GM19099 (cell line): ENCODE data around the gene CELA1.

ENCODE experiments used
- POLR2A ChIP-seq: IDR thresholded peaks from 3 replicates; pipeline ENCODE4 v1.6.1; 2011; ENCODE audit warnings: low read depth; ENCODE audit not compliant: insufficient read length; ENCODE audit errors: extremely low read depth

CELA1 gene

DNA sequence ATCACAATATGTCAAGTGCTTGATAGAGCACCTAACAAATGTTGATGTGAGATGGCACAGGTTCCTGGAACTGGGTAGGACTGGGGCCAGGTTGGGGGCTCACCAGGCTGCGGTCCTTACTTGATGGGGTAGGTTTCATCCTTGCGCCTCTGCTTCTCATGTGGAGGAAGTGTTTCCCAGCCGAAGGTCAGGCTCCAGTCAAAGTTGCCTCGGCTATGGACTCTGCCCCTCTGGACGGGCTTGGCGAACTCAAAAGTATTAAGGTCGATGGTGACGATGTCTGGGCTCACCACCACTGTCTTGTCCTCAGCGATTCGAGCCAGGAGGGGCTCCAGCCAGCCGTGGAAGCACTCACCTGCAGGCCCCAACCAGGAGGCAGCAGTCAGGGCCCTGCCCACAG is 17.5 kb upstream of the CELA1 start:
- TF ChIP-seq POLR2A = no peak

DNA sequence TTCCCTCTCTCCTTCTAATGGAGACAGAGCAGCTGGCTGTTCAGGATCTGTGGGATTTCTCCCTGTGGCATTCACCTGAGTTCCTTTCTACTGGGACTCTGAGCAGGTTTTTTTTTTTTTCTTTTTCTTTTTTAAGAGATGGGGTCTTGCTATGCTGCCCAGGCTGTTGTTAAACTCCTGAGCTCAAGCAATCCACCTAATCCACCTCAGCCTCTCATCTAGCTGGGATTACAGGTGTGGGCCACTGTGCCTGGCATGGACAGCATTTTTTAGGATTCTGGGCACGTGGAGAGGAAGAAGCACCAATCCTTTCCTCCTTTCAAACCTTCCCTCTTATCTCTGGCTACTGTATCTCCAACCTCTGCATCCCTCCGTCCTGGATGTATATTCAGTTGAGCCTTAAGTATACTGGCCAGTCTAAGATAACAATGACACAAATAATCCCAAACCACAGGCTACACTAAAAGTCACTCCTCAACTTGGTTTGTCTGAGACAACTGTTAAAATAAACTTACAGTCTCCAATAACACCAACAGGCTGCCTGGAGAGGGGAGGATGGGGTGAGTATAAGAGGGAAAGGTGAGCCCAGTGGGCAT is 16.4 kb upstream of the CELA1 start:
- TF ChIP-seq POLR2A = no peak

DNA sequence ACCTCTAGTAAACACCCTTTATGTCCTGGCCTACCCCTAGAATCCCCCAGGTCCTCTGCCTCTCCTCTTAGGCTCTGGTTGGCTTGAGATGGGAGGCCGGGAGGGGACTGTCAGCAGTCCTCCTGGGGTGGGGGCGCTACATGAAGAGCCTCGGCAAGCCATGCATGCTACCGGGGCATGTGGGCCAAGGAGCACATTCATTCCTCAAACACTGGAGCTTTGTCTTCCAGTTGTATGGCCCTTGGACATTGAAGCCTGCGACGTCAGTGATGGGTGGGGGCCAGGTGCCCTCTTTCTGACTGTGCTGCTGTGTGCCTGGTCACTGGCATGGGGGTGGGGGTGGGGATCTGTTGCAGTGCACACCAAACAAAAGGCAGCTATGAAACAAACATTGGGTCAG is 15.8 kb upstream of the CELA1 start:
- no peak for TF ChIP-seq POLR2A

DNA sequence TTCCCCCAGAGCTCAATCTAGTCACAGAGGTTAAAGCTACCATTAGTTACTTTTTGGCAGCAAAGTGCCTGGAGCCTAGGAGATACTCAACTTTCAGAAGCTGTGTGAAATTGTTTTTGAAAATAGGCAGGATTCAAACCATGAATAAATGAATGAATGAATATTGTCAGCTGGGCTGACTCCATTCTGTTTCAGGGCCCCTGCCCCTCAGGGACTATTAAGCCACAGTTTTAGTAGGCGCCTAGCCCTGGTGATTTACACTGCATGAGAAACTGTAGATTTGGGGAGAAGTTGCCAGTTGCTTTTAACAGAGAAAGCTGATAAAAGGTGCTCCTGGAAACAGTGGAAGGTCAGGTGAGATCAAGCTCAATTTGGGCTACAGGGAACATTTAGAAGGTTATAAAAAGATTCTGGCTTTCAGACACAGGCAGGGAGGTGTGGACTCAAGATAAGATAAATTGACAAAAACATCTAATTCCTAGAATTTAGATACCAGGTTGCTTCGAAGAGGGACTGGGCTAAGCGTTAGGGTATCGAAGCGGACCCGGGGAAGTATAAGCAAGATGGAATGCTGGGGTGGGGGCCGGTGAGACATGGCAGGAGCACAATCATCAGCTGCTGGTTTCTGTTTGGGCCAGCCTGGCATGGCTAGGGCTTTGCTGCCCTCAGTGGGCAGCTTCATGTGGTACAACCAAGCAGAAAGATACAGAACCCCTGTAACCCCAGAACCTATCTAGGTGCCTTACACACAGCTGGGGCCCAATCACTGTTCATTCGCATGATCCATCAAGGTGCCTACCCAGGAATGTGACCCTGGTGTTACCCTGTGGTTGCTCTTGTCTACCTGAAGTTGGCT is 14.9 kb upstream of the CELA1 start:
- TF ChIP-seq POLR2A = no peak

DNA sequence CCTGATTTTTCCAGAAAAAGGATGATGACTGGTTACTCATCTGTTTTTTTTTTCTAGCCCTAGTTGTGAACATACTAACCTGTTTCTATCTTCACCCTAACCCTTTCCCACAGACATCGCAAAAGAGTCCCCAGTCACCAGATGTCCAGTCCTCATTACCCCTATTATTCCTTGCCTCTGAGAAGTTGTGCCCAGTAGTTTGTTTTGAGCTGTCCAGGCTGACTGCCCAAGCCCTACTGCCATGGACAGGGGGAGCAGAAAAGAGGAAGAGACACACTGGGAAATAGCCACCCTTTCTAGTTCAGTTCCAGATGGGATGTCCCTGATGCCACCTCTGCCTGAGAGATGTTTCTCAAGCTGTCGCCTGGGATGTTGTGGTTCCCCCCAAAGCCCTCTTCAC is 13.8 kb upstream of the CELA1 start:
- TF ChIP-seq POLR2A = no peak

DNA sequence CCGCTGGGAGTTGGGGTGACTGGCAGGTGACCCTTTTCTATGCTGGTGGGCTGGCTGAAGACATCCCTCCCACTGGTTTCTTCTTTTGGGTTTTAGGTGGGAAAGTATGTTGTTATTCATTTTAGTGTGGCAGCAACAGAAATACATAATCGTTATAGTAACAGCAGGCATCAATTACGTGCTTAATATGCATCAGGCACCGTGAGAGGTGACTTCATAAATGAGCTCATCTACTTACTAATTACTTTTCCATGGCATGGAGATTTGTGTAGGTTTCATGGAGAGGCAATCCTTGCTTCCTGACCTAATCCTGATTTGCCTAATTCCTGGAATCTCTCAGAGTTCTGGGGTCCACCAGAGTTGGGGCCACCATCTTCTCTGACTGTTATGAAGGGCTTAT is 13.4 kb upstream of the CELA1 start:
- TF ChIP-seq POLR2A = no peak

DNA sequence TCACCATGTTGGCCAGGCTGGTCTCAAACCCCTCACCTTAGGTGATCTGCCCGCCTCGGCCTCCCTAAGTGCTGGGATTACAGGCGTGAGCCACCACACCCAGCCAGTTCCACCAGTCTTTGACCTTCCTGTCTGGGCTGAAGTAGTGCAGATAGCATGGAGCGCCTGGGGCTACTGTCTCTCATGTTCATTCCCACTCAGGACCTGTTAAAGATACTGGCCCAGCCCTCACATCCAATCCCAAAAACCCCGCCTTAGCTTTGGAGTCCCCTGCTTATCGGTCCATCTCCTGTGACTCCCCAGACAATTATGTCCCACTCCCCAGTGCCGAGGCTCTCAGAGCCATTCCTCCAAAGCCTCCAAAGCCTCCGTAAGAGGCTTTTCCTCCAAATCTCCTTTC is 12.0 kb upstream of the CELA1 start:
- TF ChIP-seq POLR2A = no peak

DNA sequence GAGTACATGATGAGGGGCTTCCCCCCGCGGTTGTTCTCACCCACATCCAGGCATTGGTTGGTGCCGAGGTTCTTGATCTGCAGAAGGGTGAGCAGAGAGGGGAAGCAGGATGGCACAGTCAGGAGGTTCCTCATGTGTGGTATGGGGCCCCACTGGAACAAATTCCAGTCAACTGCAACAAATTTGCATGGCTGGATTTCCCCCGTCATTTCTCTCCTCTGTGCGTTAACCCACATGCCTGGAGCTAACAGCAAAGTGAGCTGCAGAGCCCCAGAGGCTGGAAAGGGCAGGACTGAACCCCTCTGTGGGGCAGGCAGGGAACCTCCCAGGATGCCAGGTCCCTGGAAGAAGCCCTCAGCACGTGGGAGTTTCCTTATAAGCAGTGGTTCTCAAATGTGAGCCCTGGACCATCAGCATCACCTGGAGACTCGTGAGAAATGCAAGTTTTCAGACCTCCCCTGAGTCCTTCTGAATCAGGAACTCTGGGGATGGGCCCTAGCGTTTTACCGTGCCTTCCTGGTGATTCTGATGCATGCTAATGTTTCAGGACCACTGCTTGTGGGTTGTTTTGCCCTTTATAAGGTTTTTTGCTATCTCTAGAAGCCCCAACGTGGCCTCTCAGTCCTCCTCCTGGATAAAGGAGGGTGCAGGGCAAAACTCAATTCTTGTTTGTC is 11.0 kb upstream of the CELA1 start:
- no peak for TF ChIP-seq POLR2A

DNA sequence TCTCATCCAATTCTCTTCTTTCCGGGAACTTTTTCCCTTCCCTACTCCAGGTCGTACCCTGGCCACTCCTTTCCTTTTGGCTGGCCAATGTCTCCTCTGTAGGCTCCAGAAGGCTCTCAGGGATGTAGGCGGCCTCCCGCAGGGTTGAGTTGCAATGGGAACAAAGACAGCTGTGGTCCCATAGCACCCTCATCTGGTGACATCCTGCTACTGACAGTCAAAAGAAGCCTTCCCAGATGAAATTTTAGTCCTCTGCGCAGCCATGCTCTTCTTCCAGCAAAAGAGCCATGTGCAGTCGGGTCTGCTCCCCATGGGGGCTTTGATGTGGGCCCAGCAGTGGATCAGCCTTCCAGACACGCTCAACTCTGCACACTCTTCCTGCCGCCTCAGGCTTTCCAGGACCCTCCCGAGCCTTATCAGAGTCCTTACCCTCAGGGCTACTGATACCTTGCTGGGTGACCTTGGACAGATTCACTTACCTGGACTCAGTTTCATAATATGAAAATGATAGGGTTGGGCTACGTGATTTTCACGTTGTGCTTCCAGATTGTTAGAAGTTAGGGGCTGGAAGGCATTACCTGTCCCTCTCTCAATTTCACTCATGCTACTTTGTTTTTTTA is 5.5 kb upstream of the CELA1 start:
- TF ChIP-seq POLR2A = no peak

DNA sequence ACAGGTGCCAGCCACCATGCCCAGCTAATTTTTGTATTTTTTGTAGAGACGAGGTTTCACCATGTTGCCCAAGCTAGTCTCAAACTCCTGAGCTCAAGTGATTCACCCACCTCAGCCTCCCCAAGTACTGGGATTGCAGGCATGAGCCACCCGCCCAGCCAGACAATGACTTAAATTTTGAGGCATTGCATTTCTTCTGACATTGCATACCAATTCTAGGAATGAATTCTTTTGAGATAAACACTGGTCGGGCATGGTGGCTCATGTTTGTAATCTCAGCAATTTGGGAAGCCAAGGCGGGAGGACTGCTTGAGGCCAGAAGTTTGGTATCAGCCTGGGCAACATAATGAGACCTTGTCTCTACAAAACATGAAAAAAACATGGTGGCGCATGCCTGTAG is 2.5 kb upstream of the CELA1 start:
- TF ChIP-seq POLR2A = no peak

DNA sequence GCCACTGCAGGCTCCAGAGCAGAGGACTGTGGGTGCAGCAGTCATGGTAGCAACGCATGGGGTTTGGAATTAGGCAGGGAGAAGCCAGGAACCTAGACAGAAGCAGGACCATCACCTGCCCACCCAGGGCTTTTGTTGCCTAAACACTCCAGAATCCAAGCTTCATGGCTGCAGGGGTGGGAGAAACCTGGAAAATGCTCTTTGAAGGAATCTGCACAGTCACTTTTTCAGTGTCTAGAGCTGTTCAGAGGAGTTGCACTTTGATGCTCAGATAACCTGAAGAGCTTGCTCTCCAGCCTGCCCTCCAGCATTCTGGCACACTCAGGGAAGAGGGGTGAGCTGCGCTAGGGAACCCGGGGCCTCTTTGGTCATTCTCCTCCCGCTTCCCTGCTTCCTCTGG is 1.6 kb upstream of the CELA1 start:
- TF ChIP-seq POLR2A = no peak

DNA sequence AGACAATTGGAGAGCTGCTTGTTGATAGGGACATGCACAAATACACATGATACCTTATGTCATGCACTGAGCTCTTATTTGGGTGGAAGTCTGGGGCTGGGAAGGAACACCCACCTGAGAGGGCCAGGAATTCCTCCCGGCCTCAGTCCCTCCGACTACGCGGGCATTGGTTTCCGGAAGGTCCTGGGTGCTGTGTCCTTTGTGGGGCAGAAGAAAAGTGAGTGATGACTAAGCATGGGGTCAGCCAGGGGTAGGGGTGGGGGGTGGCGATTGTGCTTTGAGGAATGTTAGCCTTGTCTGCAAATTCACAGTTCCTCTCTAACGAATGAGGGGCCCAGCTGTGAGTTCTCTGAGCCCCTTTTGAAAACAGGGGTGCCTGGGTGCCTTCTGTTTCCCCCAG is 798 bp downstream of the CELA1 start:
- no peak for TF ChIP-seq POLR2A

DNA sequence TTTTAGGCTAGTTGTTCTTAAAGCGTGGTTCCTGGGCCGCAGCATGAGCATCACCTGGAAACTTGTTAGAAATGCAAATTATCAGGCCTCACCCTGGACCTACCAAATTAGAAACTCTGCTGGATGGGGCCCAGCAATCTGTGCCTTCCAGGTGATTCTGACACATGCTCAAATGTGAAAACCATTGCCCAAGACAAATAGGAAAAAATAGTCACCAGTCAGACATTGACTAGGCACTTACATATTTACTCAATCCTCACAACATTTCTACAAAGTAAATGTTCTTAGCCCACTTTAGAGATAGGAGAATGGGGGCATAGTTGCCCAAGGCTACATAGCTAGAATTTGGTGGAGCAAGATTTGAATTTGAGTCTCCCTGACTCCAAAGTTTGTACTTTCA is 3.3 kb downstream of the CELA1 start:
- no peak for TF ChIP-seq POLR2A

DNA sequence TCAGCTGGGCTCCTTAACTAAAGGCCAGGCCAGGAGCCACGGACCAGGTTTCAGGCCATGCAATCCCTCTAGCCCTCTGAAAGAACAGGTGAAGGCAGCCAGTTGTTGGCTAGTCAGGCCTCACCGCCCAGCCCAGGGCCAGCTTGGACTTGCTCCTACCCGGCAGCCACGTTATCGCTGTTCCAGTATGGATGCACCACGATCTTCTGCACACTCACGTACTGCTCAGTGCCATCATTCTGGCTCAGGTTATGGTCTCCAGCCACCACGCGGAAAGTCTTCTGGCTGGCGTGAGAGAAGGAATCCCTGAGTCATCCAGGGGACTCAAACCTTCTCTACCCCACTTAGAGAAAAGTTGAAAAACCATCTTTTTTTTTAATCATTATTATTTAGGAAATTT is 4.1 kb downstream of the CELA1 start:
- TF ChIP-seq POLR2A = no peak

DNA sequence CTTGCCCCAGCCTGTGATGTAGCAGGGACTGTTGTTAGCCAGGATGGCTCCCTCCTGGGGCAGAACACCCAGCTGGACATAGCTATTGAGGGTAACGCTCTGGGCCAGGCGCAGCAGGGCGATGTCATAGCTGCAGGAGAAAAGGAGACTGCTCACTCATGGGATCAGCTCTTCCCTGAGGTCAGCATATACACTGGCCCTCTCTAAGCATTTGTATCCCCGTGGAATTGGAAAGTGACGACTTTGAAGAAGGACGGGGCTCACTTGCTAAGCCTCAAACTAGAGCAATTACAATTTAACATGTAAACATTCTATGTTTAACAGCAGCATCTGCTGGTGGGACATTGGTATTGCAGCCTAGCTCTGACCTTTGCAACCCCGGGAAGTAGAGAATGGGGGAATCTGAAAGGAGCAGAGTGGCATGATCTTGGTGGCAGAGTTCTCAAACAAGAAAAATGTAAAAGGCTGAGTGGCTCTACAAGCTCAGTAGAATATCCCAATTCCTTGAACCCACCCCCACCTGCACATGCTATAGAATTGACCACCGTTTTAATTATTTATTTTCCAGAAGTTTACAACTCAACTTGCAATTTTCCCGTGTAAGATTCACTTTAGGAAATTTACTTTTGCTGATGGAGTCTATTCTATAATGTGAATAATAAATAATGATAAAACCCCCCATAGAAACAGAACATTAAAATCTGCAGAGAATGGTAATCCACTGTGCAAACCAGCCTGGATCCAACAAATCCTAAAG is 5.0 kb downstream of the CELA1 start:
- no peak for TF ChIP-seq POLR2A
